ENCODE data around the gene PIK3CA.

DNA sequence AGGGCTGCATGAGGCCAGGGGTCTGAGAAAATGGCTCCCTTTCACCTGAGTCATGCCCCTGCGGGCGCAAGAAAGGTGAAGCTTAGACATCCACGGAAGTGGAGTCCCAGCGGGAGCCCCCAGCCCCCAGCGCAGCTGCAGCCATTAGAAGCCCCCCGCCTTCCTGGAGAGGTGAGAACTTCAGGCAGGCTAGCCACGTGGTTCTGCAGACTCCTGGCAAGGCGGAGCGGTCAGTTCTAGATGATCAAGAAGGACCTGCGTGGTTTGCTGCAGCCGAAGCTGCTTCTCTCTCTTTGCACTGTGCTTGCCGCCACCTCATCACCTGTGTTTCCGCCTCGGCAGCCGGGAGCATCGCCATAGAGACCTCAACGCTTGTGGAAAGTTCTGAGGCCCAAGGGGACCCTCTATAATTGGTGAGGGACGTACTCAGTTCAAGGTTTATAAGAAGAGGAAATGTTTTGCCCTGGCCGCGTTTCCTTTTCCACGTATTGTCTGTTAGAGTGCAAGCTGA, 118.6 kb downstream of the PIK3CA start:
- TF ChIP-seq, protein P1, sequence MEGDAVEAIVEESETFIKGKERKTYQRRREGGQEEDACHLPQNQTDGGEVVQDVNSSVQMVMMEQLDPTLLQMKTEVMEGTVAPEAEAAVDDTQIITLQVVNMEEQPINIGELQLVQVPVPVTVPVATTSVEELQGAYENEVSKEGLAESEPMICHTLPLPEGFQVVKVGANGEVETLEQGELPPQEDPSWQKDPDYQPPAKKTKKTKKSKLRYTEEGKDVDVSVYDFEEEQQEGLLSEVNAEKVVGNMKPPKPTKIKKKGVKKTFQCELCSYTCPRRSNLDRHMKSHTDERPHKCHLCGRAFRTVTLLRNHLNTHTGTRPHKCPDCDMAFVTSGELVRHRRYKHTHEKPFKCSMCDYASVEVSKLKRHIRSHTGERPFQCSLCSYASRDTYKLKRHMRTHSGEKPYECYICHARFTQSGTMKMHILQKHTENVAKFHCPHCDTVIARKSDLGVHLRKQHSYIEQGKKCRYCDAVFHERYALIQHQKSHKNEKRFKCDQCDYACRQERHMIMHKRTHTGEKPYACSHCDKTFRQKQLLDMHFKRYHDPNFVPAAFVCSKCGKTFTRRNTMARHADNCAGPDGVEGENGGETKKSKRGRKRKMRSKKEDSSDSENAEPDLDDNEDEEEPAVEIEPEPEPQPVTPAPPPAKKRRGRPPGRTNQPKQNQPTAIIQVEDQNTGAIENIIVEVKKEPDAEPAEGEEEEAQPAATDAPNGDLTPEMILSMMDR (IDR thresholded peaks at IDR 0.05), result no peak
- no peak for TF ChIP-seq POLR2A (IDR thresholded peaks at IDR 0.05)
